HS-27A (cell line): ENCODE measurements around the gene TRIM54.
"Not testable (repeated sequence)": the region's sequence is repeated elsewhere in the genome, so short reads cannot be mapped to it uniquely, and the experiment has no call there.

Experiments used
- DNase-seq: peaks from one replicate; pipeline ENCODE4 v3.0.0-alpha.2; 2012; ENCODE audit warnings: low read depth, missing footprints

The TRIM54 gene

DNA sequence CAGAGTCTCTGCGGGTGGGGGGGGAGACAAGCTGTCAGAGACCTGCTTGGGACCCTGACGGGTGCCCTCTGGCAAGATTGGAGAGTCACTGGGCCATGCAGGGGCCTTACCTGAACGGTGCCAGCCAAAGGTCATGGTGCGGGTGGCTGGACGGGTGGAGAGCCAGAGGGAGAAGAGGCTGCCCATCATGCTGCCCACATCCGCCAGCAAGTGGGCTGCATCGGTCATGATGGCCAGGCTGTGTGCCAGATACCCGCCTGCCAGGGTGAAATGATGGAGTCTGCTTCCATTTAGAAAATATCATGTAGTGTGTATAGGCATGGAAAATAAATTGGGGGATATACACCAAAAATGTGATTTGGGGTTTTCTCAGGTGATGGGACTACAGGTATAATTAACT lies 24.2 kb upstream of the TRIM54 start:
- DNase-seq = no peak

DNA sequence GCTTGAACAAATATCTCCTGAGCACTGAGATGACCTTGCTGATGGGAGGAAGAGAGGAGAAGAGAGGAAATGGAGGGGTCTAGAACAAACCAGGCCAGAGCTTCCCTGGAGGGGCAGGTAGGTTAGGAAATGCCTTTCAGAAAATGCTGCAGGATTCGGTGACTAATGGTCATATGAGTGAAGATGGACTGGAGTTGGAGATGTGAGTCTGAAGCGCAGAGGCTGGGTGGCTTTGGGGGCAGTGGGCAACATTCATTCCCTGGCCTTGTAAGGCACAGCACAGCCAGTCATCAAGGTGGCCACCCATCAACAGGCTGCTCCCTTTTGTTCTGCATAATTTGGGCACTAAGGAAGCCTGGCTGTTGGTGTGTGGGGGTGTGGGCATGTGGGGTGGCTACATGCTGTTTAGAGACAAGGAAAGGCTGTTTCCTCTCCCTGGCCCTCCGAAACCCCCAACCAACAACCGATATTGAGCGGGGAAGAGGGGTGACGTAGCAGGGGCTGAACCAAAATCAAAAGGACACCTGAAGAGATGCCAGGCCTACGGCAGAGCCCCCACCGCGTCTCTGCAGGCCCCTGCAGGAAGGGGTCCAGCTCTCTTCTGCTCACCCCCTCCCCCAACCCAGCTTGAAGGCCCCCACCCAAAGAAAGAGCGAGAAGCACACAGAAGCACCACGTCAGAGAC lies 20.8 kb upstream of the TRIM54 start:
- DNase-seq = no peak

- no peak for DNase-seq
Observed at GRCh38 chr2:27261926-27262298, 20.3 kb upstream of the TRIM54 start.

GRCh38 chr2:27262379-27263286 lies 19.6 kb upstream of the TRIM54 start, which contains the start of gene SLC30A3:
SLC30A3 (minus strand) TSS chr2:27263047; CDS start chr2:27262906, 141 bp downstream.
- DNase-seq = no peak

DNA sequence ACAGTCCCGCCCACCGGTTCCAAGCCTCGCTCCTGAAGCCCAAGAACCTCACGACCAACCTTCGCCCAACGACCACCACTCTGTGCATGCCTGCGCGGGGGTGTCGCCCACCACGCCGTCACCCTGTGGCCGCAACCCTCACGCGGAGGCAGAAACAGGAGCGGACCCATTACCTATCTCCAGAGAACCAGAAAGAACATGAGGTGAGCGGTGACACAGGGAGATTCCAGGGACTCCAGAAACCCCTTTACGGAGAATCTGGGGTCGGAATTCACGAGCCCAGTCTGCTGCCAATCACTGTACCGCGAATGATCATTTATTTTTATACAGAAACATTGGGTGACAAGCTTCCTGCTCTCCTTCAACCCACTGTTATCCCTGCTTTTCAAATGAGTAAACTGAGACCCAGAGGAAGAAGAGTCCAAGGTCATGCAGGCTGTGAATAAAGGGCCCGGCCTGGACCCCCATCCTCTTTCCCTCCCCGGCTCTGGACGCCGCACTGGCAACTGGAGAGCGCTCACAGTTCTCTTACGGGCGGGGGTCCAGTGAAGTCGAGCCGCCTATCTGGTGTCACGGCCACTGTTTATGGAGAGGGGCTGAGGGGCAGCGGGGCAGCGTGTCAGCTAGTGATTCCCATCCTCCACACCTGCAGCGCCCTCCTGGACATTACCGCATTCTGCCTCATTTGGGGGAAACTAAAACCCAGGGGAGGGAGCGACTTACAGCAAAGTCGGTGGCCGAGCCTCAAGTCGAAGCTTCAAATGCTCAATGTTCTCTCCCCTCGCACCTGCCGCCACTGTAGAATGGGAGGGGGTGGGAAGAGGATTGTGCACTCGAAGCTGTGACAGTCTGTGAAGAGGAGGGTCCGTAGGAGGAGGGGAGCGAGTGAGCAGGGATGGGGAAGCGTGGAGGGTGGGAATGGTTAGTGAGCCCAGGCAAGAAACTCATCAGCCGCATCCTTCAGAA lies 18.7 kb upstream of the TRIM54 start:
- DNase-seq = no peak

GRCh38 chr2:27264253-27264752 lies 17.9 kb upstream of the TRIM54 start:
- no peak for DNase-seq

DNA sequence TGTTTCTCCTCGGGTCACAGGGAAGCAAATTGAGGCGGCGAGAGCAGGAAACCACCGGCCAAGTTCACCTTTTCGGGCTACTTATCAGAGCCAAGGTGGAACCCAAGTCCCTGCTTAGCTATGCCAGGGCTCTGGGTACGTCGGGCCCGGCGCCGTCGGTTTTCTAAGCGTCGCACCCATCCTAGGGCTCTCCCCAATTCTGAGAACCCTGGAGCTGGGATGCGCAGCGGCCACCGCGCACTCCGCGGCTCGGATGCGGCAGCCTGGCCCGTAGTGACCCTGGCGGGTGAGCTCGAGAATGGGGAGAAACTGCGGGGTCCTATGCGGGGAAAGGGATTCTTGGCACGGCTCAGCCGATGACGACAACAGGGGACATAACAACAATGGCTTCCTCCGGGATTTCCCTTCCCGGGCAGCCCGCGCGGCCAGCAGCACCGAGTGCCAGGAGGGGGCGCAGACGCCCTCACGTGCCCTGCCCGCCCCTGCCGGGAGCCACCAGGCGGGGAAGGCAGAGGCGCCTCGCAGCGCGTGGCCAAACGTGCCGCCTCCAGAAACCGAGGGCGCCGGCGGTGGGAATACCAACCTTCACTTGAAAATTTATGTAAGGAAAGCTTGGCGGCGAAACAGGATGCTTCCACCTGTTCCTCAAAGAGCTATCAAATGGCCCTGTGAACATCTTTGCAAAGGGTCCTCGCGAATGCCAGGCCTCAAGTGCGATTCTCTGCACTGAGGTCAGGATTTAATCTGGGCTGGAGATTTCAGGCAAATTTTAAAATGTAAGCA lies 17.3 kb upstream of the TRIM54 start:
- DNase-seq = no peak

GRCh38 chr2:27265536-27265870 lies 16.7 kb upstream of the TRIM54 start:
- DNase-seq = no peak

GRCh38 chr2:27268296-27268695 lies 13.9 kb upstream of the TRIM54 start:
- not testable (repeated sequence) for DNase-seq

DNA sequence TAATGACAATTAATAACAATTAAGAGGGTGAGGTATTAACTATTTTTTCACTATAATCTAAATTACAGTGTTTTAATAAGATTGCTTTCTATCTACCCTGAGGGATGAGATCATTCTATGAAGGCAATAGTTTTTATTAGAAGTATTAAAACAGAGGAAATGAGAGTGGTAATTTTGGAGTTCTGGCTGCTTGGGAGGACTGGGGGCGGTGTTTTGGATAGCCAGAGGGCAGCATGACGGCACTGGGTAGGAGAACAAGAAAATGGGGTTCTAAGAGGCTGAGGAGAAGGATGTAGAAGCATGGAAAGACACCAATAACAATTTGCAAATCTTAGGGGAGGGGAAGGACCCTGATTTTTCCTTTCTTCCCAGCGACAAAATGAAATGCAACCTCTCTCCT lies 12.1 kb upstream of the TRIM54 start:
- DNase-seq = no peak

GRCh38 chr2:27270670-27271069 lies 11.6 kb upstream of the TRIM54 start:
- no peak for DNase-seq

DNA sequence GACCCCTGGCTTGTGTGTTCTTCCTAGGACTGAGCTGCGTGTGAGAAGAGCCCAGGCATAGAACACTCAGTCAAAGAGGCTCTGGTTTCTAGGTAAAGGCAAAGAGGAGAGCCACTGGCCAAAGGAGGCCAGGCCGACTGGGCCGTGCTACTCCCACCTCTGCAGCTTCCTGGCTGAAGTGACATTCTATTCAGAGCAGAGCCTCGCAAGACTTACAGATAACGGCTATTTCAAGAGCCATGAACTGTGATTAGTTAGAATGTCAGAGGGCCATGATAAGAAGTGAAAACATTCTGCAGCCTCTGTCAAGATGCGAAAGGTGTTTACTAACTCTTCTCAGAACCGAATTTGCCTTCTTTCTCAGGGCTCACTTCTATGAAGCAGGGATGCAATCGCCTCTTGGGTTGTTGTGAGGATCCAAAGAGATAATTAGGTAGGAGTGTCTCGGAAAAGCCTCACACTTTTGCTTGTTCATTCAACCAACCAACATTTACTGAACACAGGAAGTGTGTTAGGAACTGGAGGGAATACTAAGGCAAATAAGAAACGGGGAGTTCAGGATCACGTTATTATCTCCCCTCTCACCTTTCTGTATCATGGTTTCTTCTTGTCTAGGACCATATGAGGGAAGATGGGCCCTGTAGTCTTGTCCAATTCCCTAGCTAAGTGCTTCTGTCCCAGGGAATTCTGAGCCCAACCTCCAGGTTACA lies 10.4 kb upstream of the TRIM54 start:
- DNase-seq = no peak

DNA sequence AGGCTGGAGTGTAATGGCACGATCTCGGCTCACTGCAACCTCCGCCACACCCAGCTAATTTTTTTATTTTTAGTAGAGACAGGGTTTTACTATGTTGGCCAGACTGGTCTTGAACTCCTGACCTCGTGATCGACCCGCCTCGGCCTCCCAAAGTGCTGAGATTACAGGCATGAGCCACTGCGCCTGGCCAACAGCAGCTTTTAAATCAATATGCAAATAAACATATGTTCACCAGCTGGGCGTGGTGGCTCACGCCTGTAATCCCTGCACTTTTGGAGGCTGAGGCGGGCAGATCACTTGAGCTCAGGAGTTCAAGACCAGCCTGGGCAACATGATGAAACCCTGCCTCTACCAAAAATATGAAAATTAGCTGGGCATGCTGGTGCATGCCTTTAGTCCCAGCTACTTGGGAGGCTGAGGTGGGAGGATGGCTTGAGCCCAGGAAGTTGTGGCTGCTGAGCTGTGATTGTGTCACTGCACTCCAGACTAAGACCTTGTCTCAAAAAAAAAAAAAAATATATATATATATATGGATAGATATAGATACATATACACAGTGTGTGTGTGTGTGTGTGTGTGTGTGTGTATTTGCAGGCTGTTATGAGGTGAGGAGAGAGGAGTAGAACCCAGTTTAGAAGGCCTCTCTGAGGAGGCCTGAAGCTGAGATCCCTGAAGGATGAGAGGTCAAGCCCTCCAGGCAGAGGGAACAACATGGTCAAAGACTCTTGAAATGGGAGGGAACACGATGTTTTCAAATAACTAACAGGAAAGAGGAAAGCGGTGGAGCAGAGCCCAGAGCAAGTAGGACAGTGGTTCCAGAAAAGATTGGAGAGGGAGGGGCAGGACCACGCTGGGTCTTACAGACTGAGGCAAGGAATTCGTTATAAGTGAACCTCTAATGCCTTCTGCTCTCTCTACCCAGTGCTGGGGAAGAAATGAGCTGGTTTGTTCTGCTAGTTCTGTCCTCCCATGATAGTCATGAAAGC lies 9.4 kb upstream of the TRIM54 start:
- not testable (repeated sequence) for DNase-seq

DNA sequence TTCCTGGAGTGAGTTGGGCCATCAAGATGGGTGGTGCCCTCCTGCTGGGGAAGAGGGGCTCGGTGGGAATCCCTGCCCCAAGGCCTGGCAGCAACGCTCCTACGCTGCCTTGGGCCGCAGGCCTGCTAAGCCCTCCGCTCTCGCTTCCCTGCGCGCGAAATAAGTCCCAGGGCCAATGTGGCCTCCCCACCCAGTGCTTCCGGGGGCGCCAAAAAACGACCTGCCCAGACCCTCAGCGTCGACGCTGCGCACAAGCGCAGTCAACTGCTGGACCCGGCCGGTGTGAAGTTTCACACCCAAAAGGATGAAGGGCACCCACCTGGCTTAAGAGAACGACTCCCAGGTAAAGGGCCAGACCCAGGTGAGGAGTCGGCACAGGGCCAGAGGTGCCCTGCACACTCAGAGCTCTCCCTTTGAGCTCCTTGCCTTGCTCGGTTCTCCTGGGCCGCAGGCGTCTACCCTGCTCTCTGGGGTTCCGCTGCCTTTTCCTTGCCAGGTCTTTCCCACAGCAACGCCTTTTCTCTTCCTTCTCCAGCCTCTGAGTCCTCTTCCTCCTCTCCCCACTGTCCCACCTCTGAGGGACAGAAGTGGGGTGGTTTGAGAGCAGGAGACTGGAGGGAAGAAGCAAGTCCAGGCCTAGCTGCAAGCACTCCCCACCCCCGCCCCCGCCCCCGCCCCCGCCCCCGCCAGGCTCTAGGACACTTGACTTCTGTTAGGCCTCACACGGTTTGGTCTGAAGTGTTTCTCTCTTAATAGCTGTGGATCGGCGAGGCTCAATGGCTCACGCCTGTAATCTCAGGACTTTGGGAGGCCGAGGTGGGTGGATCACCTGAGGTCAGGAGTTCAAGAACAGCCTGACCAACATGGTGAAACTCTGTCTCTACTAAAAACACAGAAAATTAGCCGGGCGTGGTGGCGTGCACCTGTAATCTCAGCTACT lies 6.7 kb upstream of the TRIM54 start, which contains the start of gene DNAJC5G:
Gene DNAJC5G, plus strand, starts transcription at position 223 of the 940 bp plus-strand sequence. CDS start 1,296 bp downstream, outside the sequence.
- DNase-seq = no peak

DNA sequence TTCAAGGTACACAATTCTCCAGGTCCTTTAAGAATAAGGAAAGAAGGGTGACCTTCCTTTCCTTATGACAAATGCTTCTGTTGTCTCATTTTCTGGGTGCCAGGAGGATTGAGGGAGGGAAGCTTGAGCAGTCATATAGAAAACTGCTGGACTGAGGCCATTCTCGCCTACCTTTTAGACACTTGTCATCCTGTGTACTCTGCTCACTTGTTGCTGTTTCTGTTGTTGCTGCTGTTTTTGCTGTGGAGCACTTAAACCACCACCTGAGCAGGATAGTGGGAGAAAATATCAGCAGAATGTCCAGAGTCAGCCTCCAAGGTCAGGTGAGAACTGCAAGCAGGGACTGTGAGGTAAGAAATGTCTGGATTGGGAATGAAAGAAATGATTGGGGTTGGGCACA lies 4.2 kb upstream of the TRIM54 start:
- no peak for DNase-seq

GRCh38 chr2:27280826-27281225 lies 1.4 kb upstream of the TRIM54 start:
- no peak for DNase-seq

GRCh38 chr2:27281442-27281841 lies 787 bp upstream of the TRIM54 start:
- DNase-seq = no peak

DNA sequence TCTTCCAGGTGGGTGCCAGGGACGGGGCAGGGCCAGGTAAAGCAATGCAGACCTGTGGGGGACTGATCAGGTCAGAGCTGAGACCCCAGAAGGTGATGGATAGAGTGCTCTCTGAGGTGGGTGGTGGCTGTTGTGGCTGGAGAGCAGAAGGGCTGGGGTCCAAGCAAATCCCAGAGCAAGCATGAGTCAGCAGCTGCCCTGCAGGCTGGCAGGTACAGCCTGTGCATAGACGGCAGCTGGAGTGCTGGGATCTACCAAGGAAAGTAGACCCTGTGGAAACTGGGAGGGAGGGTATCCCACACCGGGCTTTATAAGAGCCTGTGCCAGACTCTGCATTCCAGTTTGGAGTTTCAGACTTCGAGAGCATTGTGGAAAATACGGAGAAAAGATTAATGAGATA lies 663 bp downstream of the TRIM54 start:
- no peak for DNase-seq
